ENCODE measurements around the gene GNAL. TPM values are rescaled to one million over a fixed set of nuclear protein-coding genes. Genes with fewer than 3 reads are reported as not detected.

Gene GNAL
- total RNA-seq, 1 experiment from 2014 or later, result 0.61 TPM

- Mint-ChIP-seq H3K4me3 (ENCODE audit: low read depth, unreplicated experiment) (no peak overlapping the region), H3K27me3 (ENCODE audit: unreplicated experiment) (peaks cover 12% of the 10 kb centered on the region), H3K27ac (ENCODE audit: unreplicated experiment) (no peak overlapping the region), H3K36me3 (ENCODE audit: insufficient read depth, unreplicated experiment) (no peaks in the 10 kb centered on the region), H3K9me3 (ENCODE audit: low read depth, unreplicated experiment) (no peaks in the 10 kb centered on the region), H3K4me1 (ENCODE audit: low read depth, unreplicated experiment) (no peaks in the 10 kb centered on the region)
- intact Hi-C loops (cut with micrococcal nuclease; ENCODE audit: unreplicated experiment), result no loop called here
- CTCF ChIA-PET, result interaction anchor here (0.6 kb wide), 1 partner anchor 452 kb away, joined by 5 read pairs; no protein-coding TSS in a partner anchor
- no TSS peak for BruUV-seq (replicated peaks)
- no peak for TF ChIP-seq CTCF (IDR thresholded peaks at IDR 0.05; ENCODE audit: unreplicated experiment)
- no peak for DNase-seq
Observed at GRCh38 chr18:11819938-11820337, 130.9 kb downstream of the GNAL start.

GRCh38 chr18:11820697-11821096 lies 131.6 kb downstream of the GNAL start:
- CTCF ChIA-PET, result no interaction called here
- Mint-ChIP-seq H3K36me3 (ENCODE audit: insufficient read depth, unreplicated experiment) (no peaks in the 10 kb centered on the region), H3K4me3 (ENCODE audit: low read depth, unreplicated experiment) (no peak overlapping the region), H3K27ac (ENCODE audit: unreplicated experiment) (no peak overlapping the region), H3K27me3 (ENCODE audit: unreplicated experiment) (peaks cover 12% of the 10 kb centered on the region), H3K9me3 (ENCODE audit: low read depth, unreplicated experiment) (no peaks in the 10 kb centered on the region), H3K4me1 (ENCODE audit: low read depth, unreplicated experiment) (no peaks in the 10 kb centered on the region)
- BruUV-seq (replicated peaks), result no TSS peak
- TF ChIP-seq CTCF (IDR thresholded peaks at IDR 0.05; ENCODE audit: unreplicated experiment), result no peak
- intact Hi-C loops (cut with micrococcal nuclease; ENCODE audit: unreplicated experiment), result no loop called here
- no peak for DNase-seq

GRCh38 chr18:11821208-11821607 lies 132.1 kb downstream of the GNAL start:
- Mint-ChIP-seq H3K4me1 (ENCODE audit: low read depth, unreplicated experiment) (no peaks in the 10 kb centered on the region), H3K27me3 (ENCODE audit: unreplicated experiment) (peaks cover 12% of the 10 kb centered on the region), H3K4me3 (ENCODE audit: low read depth, unreplicated experiment) (no peak overlapping the region), H3K27ac (ENCODE audit: unreplicated experiment) (no peak overlapping the region), H3K9me3 (ENCODE audit: low read depth, unreplicated experiment) (no peaks in the 10 kb centered on the region), H3K36me3 (ENCODE audit: insufficient read depth, unreplicated experiment) (no peaks in the 10 kb centered on the region)
- intact Hi-C loops (cut with micrococcal nuclease; ENCODE audit: unreplicated experiment), result no loop called here
- CTCF ChIA-PET, result no interaction called here
- no peak for TF ChIP-seq CTCF (IDR thresholded peaks at IDR 0.05; ENCODE audit: unreplicated experiment)
- BruUV-seq (replicated peaks), result no TSS peak
- DNase-seq, result no peak

GRCh38 chr18:11821643-11822237 lies 132.7 kb downstream of the GNAL start:
- intact Hi-C loops (cut with micrococcal nuclease; ENCODE audit: unreplicated experiment), result no loop called here
- Mint-ChIP-seq H3K27me3 (ENCODE audit: unreplicated experiment) (peaks cover 12% of the 10 kb centered on the region), H3K36me3 (ENCODE audit: insufficient read depth, unreplicated experiment) (no peaks in the 10 kb centered on the region), H3K27ac (ENCODE audit: unreplicated experiment) (no peak overlapping the region), H3K4me3 (ENCODE audit: low read depth, unreplicated experiment) (no peak overlapping the region), H3K4me1 (ENCODE audit: low read depth, unreplicated experiment) (no peaks in the 10 kb centered on the region), H3K9me3 (ENCODE audit: low read depth, unreplicated experiment) (no peaks in the 10 kb centered on the region)
- CTCF ChIA-PET, result no interaction called here
- DNase-seq, result no peak
- no TSS peak for BruUV-seq (replicated peaks)
- no peak for TF ChIP-seq CTCF (IDR thresholded peaks at IDR 0.05; ENCODE audit: unreplicated experiment)
